Activated CD8-positive, alpha-beta T cell treated with anti-CD3 and anti-CD28 coated beads, Interleukin-2, amount 10 ng/mL, durations not matched to agents 7 days and 5 days (primary cell): ENCODE measurements around the gene POMGNT1. TPM values are rescaled to one million over a fixed set of nuclear protein-coding genes. Genes with fewer than 3 reads are reported as not detected.

ENCODE experiments used
- ATAC-seq: fragments of 150-1000 bp; cut with Tn5 transposase; one replicate; pipeline ENCODE4 v1.10.0; 2021; ENCODE audit warnings: moderate library complexity
- CTCF ChIA-PET: fragments of 350-600 bp; sonication (Branson Sonifier 250); formaldehyde crosslinking; loops from one replicate; lab custom pipeline; 2021; ENCODE audit warnings: antibody characterized with exemption; lab: Charles Lee
- POLR2A ChIA-PET: fragments of 350-600 bp; sonication (Branson Sonifier 250); formaldehyde crosslinking; loops from one replicate; lab custom pipeline; 2021; ENCODE audit warnings: antibody characterized with exemption; lab: Charles Lee
- DNase-seq: peaks from one replicate; pipeline ENCODE4 v3.0.0-alpha.2; 2020
- H3K27ac Mint-ChIP-seq: one replicate; pipeline ENCODE4 v1.8.0; 2021; ENCODE audit warnings: mild to moderate bottlenecking, mixed read lengths
- H3K27me3 Mint-ChIP-seq: one replicate; pipeline ENCODE4 v1.8.0; 2021; ENCODE audit warnings: low read depth, mixed read lengths
- H3K36me3 Mint-ChIP-seq: one replicate; pipeline ENCODE4 v1.8.0; 2021; ENCODE audit warnings: low read depth, mixed read lengths
- H3K4me1 Mint-ChIP-seq: one replicate; pipeline ENCODE4 v1.8.0; 2021; ENCODE audit warnings: low read depth, mixed read lengths
- H3K4me3 Mint-ChIP-seq: one replicate; pipeline ENCODE4 v1.8.0; 2021; ENCODE audit warnings: mild to moderate bottlenecking, mixed read lengths
- H3K9me3 Mint-ChIP-seq: one replicate; pipeline ENCODE4 v1.8.0; 2022; ENCODE audit warnings: mixed read lengths; ENCODE audit not compliant: insufficient read depth
- total RNA-seq, 2 experiments: library from RNA; stranded (reverse); gene quantifications; one replicate each; pipeline ENCODE4 v1.2.3, GENCODE V29; 2021

Gene POMGNT1
- total RNA-seq, 2 experiments from 2014 or later: 25.2 to 28.4 TPM

GRCh38 chr1:46169811-46170454, 28.3 kb downstream of the POMGNT1 start:
- CTCF ChIA-PET: interaction anchor here (1.0 to 2.1 kb wide), 2 partner anchors 54 to 133 kb away, joined by 3 to 8 read pairs; no protein-coding TSS in a partner anchor
- peaks cover 21% of the 10 kb centered on the region for H3K27me3 Mint-ChIP-seq
- no peak for ATAC-seq
- POLR2A ChIA-PET: no interaction called here
- DNase-seq: no peak
- no peaks in the 10 kb centered on the region for H3K9me3 Mint-ChIP-seq
- peaks cover 17% of the 10 kb centered on the region for H3K4me1 Mint-ChIP-seq
- no peak overlapping the region for H3K4me3 Mint-ChIP-seq
- H3K36me3 Mint-ChIP-seq: no peaks in the 10 kb centered on the region
- H3K27ac Mint-ChIP-seq: no peak overlapping the region

- ChIA-PET CTCF (interaction anchor here (1.0 to 2.1 kb wide), 4 partner anchors 10 to 131 kb away, joined by 3 to 8 read pairs (median 4); no protein-coding TSS in a partner anchor), POLR2A (interaction anchor here (1.1 kb wide), 1 partner anchor 21 kb away, joined by 3 read pairs; no protein-coding TSS in a partner anchor)
- no peaks in the 10 kb centered on the region for H3K9me3 Mint-ChIP-seq
- ATAC-seq (no peak), DNase-seq (no peak)
- H3K4me1 Mint-ChIP-seq: peaks cover 17% of the 10 kb centered on the region
- no peak overlapping the region for H3K4me3 Mint-ChIP-seq
- H3K27me3 Mint-ChIP-seq: peaks cover 21% of the 10 kb centered on the region
- H3K36me3 Mint-ChIP-seq: no peaks in the 10 kb centered on the region
- no peak overlapping the region for H3K27ac Mint-ChIP-seq
Observed at GRCh38 chr1:46168477-46168876, 29.8 kb downstream of the POMGNT1 start.

GRCh38 chr1:46166521-46167462, 31.4 kb downstream of the POMGNT1 start:
- ChIA-PET POLR2A (interaction anchor here (0.6 to 1.4 kb wide), 5 partner anchors 10 to 105 kb away, joined by 3 to 4 read pairs (median 3); partner anchors contain the start of gene PIK3R3), CTCF (interaction anchor here (1.0 to 1.9 kb wide), 4 partner anchors 14 to 133 kb away, joined by 3 to 7 read pairs (median 5); no protein-coding TSS in a partner anchor)
- peaks cover 17% of the 10 kb centered on the region for H3K4me1 Mint-ChIP-seq
- peak overlapping the region; percentile 88 for H3K27ac Mint-ChIP-seq
- peaks cover 18% of the 10 kb centered on the region for H3K27me3 Mint-ChIP-seq
- peak overlapping the region; percentile 78 for H3K4me3 Mint-ChIP-seq
- H3K9me3 Mint-ChIP-seq: no peaks in the 10 kb centered on the region
- DNase-seq: peak; percentile 63
- no peaks in the 10 kb centered on the region for H3K36me3 Mint-ChIP-seq
- peak; percentile 83 for ATAC-seq

GRCh38 chr1:46160212-46160611, 38.0 kb downstream of the POMGNT1 start:
- H3K27me3 Mint-ChIP-seq: peaks cover 5% of the 10 kb centered on the region
- no peak for DNase-seq
- ChIA-PET CTCF (no interaction called here), POLR2A (no interaction called here)
- no peaks in the 10 kb centered on the region for H3K36me3 Mint-ChIP-seq
- H3K9me3 Mint-ChIP-seq: no peaks in the 10 kb centered on the region
- no peak for ATAC-seq
- H3K27ac Mint-ChIP-seq: no peak overlapping the region
- no peaks in the 10 kb centered on the region for H3K4me1 Mint-ChIP-seq
- H3K4me3 Mint-ChIP-seq: no peak overlapping the region

- CTCF ChIA-PET: no interaction called here
- no peaks in the 10 kb centered on the region for H3K4me1 Mint-ChIP-seq
Observed at GRCh38 chr1:46159516-46159915, 38.7 kb downstream of the POMGNT1 start.

GRCh38 chr1:46158312-46159281, 39.6 kb downstream of the POMGNT1 start:
- POLR2A ChIA-PET: no interaction called here
- Mint-ChIP-seq H3K9me3 (no peaks in the 10 kb centered on the region), H3K4me3 (no peak overlapping the region), H3K27ac (no peak overlapping the region), H3K27me3 (peaks cover 5% of the 10 kb centered on the region), H3K36me3 (no peaks in the 10 kb centered on the region), H3K4me1 (no peaks in the 10 kb centered on the region)
- CTCF ChIA-PET: no interaction called here
- DNase-seq (no peak), ATAC-seq (no peak)

More at GRCh38 chr1:46159516-46159915, 38.7 kb downstream of the POMGNT1 start:
- Mint-ChIP-seq H3K36me3 (no peaks in the 10 kb centered on the region), H3K27me3 (peaks cover 5% of the 10 kb centered on the region), H3K9me3 (no peaks in the 10 kb centered on the region), H3K4me3 (no peak overlapping the region), H3K27ac (no peak overlapping the region)
- no peak for DNase-seq
- ATAC-seq: no peak
- POLR2A ChIA-PET: no interaction called here

GRCh38 chr1:46157916-46158311, 40.3 kb downstream of the POMGNT1 start:
- H3K36me3 Mint-ChIP-seq: no peaks in the 10 kb centered on the region
- no peaks in the 10 kb centered on the region for H3K4me1 Mint-ChIP-seq
- no peak overlapping the region for H3K27ac Mint-ChIP-seq
- CTCF ChIA-PET: no interaction called here
- no peaks in the 10 kb centered on the region for H3K9me3 Mint-ChIP-seq
- H3K4me3 Mint-ChIP-seq: no peak overlapping the region
- no peak for ATAC-seq
- H3K27me3 Mint-ChIP-seq: peaks cover 5% of the 10 kb centered on the region
- POLR2A ChIA-PET: no interaction called here
- DNase-seq: no peak

GRCh38 chr1:46153732-46154131, 44.5 kb downstream of the POMGNT1 start:
- CTCF ChIA-PET: no interaction called here

GRCh38 chr1:46153228-46153627, 45.0 kb downstream of the POMGNT1 start:
- H3K27ac Mint-ChIP-seq: no peak overlapping the region
- no peaks in the 10 kb centered on the region for H3K4me1 Mint-ChIP-seq
- H3K9me3 Mint-ChIP-seq: no peaks in the 10 kb centered on the region

More at GRCh38 chr1:46153732-46154131, 44.5 kb downstream of the POMGNT1 start:
- DNase-seq (no peak), ATAC-seq (no peak)
- no peaks in the 10 kb centered on the region for H3K9me3 Mint-ChIP-seq
- POLR2A ChIA-PET: no interaction called here
- no peak overlapping the region for H3K4me3 Mint-ChIP-seq
- no peak overlapping the region for H3K27ac Mint-ChIP-seq
- no peaks in the 10 kb centered on the region for H3K4me1 Mint-ChIP-seq
- no peaks in the 10 kb centered on the region for H3K36me3 Mint-ChIP-seq
- peaks cover 5% of the 10 kb centered on the region for H3K27me3 Mint-ChIP-seq

GRCh38 chr1:46152016-46152415, 46.2 kb downstream of the POMGNT1 start:
- Mint-ChIP-seq H3K36me3 (no peaks in the 10 kb centered on the region), H3K9me3 (no peaks in the 10 kb centered on the region), H3K4me3 (no peak overlapping the region), H3K27me3 (peaks cover 5% of the 10 kb centered on the region), H3K27ac (no peak overlapping the region), H3K4me1 (no peaks in the 10 kb centered on the region)
- no peak for DNase-seq
- ATAC-seq: no peak
- POLR2A ChIA-PET: no interaction called here
- CTCF ChIA-PET: interaction anchor here (0.5 kb wide), 1 partner anchor 96 kb away, joined by 3 read pairs; no protein-coding TSS in a partner anchor

More at GRCh38 chr1:46153228-46153627, 45.0 kb downstream of the POMGNT1 start:
- ATAC-seq (no peak), DNase-seq (no peak)
- Mint-ChIP-seq H3K36me3 (no peaks in the 10 kb centered on the region), H3K27me3 (peaks cover 5% of the 10 kb centered on the region), H3K4me3 (no peak overlapping the region)
- ChIA-PET POLR2A (no interaction called here), CTCF (no interaction called here)

- CTCF ChIA-PET: no interaction called here
Observed at GRCh38 chr1:46150085-46150484, 48.1 kb downstream of the POMGNT1 start.

More at GRCh38 chr1:46150085-46150484, 48.1 kb downstream of the POMGNT1 start:
- no peak for DNase-seq
- Mint-ChIP-seq H3K27me3 (peaks cover 7% of the 10 kb centered on the region), H3K27ac (no peak overlapping the region), H3K9me3 (no peaks in the 10 kb centered on the region), H3K36me3 (no peaks in the 10 kb centered on the region), H3K4me3 (no peak overlapping the region), H3K4me1 (no peaks in the 10 kb centered on the region)
- no peak for ATAC-seq
- POLR2A ChIA-PET: no interaction called here
